Measurements from ENCODE around the gene ADAM15.

The ADAM15 gene

GRCh38 chr1:155104605-155105534 is 53.8 kb downstream of the ADAM15 start:
- H3K4me1 Mint-ChIP-seq = no peaks in the 10 kb centered on the region
- no peak overlapping the region for H3K27ac Mint-ChIP-seq (ENCODE audit: low read depth)
- ATAC-seq (replicated peaks; ENCODE audit: extremely low read depth, poor library complexity, severe bottlenecking) = no peak
- H3K4me3 Mint-ChIP-seq = no peak overlapping the region
- no peak for DNase-seq (ENCODE audit: low spot score in 2 of 2)
- H3K27me3 Mint-ChIP-seq = peaks cover 10% of the 10 kb centered on the region
- H3K9me3 Mint-ChIP-seq = no peaks in the 10 kb centered on the region
- no peaks in the 10 kb centered on the region for H3K36me3 Mint-ChIP-seq (ENCODE audit: insufficient read depth)

DNA sequence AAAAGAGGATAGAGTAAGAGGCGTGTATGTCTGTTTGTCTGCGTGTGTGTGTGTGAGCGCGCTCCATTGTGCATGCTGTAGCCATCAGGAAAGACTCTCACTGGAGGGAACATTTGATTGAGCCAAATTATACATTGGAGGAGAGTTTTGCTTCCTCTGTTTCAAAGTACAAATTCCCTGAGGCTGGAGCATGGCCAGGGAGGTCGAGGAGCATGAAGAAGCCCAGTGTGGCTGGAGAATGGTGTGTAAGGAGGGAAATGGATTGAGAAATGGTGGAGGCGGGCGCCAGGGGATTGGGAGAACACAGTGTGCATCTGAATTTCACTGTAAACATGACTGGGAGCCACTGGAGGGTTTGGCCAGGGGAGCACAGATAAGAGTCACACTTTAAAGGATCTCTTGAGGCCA is 54.5 kb downstream of the ADAM15 start:
- no peaks in the 10 kb centered on the region for H3K9me3 Mint-ChIP-seq
- H3K4me3 Mint-ChIP-seq = no peak overlapping the region
- no peaks in the 10 kb centered on the region for H3K36me3 Mint-ChIP-seq (ENCODE audit: insufficient read depth)
- DNase-seq (ENCODE audit: low spot score in 2 of 2) (no peak), ATAC-seq (replicated peaks; ENCODE audit: extremely low read depth, poor library complexity, severe bottlenecking) (no peak)
- H3K27me3 Mint-ChIP-seq = peaks cover 10% of the 10 kb centered on the region
- H3K27ac Mint-ChIP-seq (ENCODE audit: low read depth) = no peak overlapping the region
- H3K4me1 Mint-ChIP-seq = no peaks in the 10 kb centered on the region

DNA sequence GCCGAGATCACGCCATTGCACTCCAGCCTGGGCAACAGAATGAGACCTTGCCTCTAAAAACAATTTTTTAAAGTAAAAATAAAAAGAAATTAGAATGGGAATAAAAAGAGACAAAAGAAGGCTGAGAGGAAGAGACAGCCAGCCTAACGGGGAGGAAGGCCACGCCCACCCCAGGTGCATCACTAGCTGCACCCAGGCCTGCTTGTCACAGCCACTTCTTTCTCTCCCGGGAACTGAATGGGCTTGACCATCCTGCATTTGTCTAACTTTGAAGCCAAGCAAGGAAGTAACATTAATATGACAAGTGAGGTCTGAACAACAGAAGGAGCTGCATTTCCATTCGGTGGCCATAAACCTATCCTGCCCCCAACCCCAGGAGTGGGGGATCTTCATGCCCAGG is 55.7 kb downstream of the ADAM15 start:
- no peaks in the 10 kb centered on the region for H3K4me1 Mint-ChIP-seq
- H3K9me3 Mint-ChIP-seq = no peaks in the 10 kb centered on the region
- DNase-seq (ENCODE audit: low spot score in 2 of 2) (no peak), ATAC-seq (replicated peaks; ENCODE audit: extremely low read depth, poor library complexity, severe bottlenecking) (no peak)
- no peaks in the 10 kb centered on the region for H3K36me3 Mint-ChIP-seq (ENCODE audit: insufficient read depth)
- H3K27ac Mint-ChIP-seq (ENCODE audit: low read depth) = no peak overlapping the region
- H3K4me3 Mint-ChIP-seq = no peak overlapping the region
- peaks cover 14% of the 10 kb centered on the region for H3K27me3 Mint-ChIP-seq

- DNase-seq (ENCODE audit: low spot score in 2 of 2) (no peak), ATAC-seq (replicated peaks; ENCODE audit: extremely low read depth, poor library complexity, severe bottlenecking) (no peak)
- Mint-ChIP-seq H3K4me1 (no peaks in the 10 kb centered on the region), H3K27me3 (peaks cover 18% of the 10 kb centered on the region), H3K9me3 (no peaks in the 10 kb centered on the region), H3K27ac (ENCODE audit: low read depth) (no peak overlapping the region), H3K36me3 (ENCODE audit: insufficient read depth) (no peaks in the 10 kb centered on the region), H3K4me3 (no peak overlapping the region)
Measured at GRCh38 chr1:155107309-155108264, 56.5 kb downstream of the ADAM15 start.

GRCh38 chr1:155108296-155108695 is 57.2 kb downstream of the ADAM15 start:
- Mint-ChIP-seq H3K27me3 (peaks cover 18% of the 10 kb centered on the region), H3K27ac (ENCODE audit: low read depth) (no peak overlapping the region), H3K9me3 (no peaks in the 10 kb centered on the region), H3K4me3 (no peak overlapping the region), H3K36me3 (ENCODE audit: insufficient read depth) (no peaks in the 10 kb centered on the region), H3K4me1 (no peaks in the 10 kb centered on the region)
- ATAC-seq (replicated peaks; ENCODE audit: extremely low read depth, poor library complexity, severe bottlenecking) = no peak
- DNase-seq (ENCODE audit: low spot score in 2 of 2) = no peak

GRCh38 chr1:155110381-155110780 is 59.3 kb downstream of the ADAM15 start:
- Mint-ChIP-seq H3K27ac (ENCODE audit: low read depth) (no peak overlapping the region), H3K36me3 (ENCODE audit: insufficient read depth) (peaks cover 2% of the 10 kb centered on the region), H3K4me3 (no peak overlapping the region), H3K27me3 (peaks cover 9% of the 10 kb centered on the region), H3K9me3 (no peaks in the 10 kb centered on the region), H3K4me1 (no peaks in the 10 kb centered on the region)
- ATAC-seq (replicated peaks; ENCODE audit: extremely low read depth, poor library complexity, severe bottlenecking) = no peak
- DNase-seq (ENCODE audit: low spot score in 2 of 2) = no peak

GRCh38 chr1:155110826-155111225 is 59.7 kb downstream of the ADAM15 start:
- Mint-ChIP-seq H3K9me3 (no peaks in the 10 kb centered on the region), H3K4me1 (no peaks in the 10 kb centered on the region), H3K4me3 (no peak overlapping the region), H3K27ac (ENCODE audit: low read depth) (no peak overlapping the region), H3K36me3 (ENCODE audit: insufficient read depth) (peaks cover 2% of the 10 kb centered on the region), H3K27me3 (peaks cover 8% of the 10 kb centered on the region)
- DNase-seq (ENCODE audit: low spot score in 2 of 2) = no peak
- ATAC-seq (replicated peaks; ENCODE audit: extremely low read depth, poor library complexity, severe bottlenecking) = no peak

Measured in central memory CD8-positive, alpha-beta T cell (primary cell).